H7 (cell line): Measurements from ENCODE around the gene RNU6-9. TPM values are rescaled to one million over a fixed set of nuclear protein-coding genes. Genes with fewer than 3 reads are reported as not detected.

Experiments
- DNase-seq: peaks from one replicate; pipeline ENCODE4 v3.0.0; 2012
- H3K27me3 ChIP-seq: 2 replicates; pipeline ENCODE4 v1.6.0; 2011; ENCODE audit warnings: mild to moderate bottlenecking, low read length; ENCODE audit not compliant: control insufficient read depth, insufficient read depth
- H3K36me3 ChIP-seq: replicated peaks from 2 replicates; pipeline ENCODE4 v1.5.1; 2011; ENCODE audit warnings: low read length; ENCODE audit not compliant: control insufficient read depth, insufficient read depth
- H3K4me3 ChIP-seq: 2 replicates; pipeline ENCODE4 v1.5.1; 2011; ENCODE audit warnings: low read depth, mild to moderate bottlenecking, control low read depth, low read length, moderate library complexity; ENCODE audit not compliant: insufficient read depth
- total RNA-seq: library from RNA; depleted of rRNA; stranded (reverse); fragments of >200 nt; shearing (Covaris generic); gene quantifications from 2 replicates; pipeline ENCODE4 v1.2.3, GENCODE V29; 2014

The RNU6-9 gene
- total RNA-seq, 1 experiment from 2014 or later = not detected

DNA sequence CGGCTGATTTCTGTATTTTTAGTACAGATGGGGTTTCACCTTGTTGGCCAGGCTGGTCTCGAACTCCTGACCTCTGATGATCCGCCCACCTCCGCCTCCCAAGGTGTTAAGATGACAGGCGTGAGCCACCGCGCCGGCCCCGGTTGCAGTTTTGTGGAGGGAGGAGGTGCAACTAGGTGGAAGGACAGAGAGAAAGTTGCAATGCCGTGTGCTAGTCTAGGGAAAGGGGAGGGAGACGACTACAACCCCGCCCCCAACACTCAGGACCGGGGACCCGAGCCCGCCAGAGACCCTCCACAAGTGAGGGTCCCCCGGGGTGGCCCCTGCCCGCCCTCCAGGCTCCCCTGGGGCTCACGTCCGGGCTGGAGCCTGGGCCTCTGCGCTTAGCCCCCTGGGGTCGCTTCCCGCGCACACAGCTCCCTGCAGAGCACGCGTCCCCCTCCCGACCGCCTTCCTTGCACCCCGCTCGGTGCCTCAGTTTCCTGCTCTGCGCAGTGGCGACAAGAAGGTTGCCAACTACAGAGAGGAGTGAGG is 31.3 kb downstream of the RNU6-9 start:
- DNase-seq = peak; percentile 87
- Histone ChIP-seq H3K36me3 (no peaks in the 10 kb centered on the region), H3K27me3 (peaks cover 18% of the 10 kb centered on the region), H3K4me3 (peak overlapping the region; percentile 91)

DNA sequence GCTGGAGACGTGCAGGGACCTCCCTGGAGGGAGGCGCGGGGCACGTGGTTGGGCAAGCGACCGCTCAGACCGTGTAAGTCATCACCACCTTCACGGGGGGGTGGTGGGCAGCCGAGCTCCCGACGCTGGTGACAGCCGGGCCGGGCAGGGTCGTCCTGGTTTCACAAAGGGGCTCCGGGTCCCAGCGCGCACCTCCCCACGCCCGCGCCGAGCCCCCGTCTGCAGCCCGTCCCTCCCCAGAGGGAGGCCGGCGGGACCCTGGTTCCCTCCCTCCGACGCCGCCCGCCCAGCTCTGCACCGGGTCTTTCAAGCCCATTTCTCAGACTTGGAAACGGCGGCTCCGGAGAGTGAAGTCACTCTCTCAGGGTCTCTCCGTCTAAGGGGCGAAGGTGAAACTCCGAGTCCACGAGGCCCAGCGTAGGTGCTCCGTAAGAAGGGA is 31.8 kb downstream of the RNU6-9 start:
- peaks cover 1% of the 10 kb centered on the region; the same call in 1 of the 2 replicates for H3K36me3 ChIP-seq
- DNase-seq = peak; percentile 88
- H3K4me3 ChIP-seq = peak overlapping the region; percentile 91
- peaks cover 14% of the 10 kb centered on the region for H3K27me3 ChIP-seq

DNA sequence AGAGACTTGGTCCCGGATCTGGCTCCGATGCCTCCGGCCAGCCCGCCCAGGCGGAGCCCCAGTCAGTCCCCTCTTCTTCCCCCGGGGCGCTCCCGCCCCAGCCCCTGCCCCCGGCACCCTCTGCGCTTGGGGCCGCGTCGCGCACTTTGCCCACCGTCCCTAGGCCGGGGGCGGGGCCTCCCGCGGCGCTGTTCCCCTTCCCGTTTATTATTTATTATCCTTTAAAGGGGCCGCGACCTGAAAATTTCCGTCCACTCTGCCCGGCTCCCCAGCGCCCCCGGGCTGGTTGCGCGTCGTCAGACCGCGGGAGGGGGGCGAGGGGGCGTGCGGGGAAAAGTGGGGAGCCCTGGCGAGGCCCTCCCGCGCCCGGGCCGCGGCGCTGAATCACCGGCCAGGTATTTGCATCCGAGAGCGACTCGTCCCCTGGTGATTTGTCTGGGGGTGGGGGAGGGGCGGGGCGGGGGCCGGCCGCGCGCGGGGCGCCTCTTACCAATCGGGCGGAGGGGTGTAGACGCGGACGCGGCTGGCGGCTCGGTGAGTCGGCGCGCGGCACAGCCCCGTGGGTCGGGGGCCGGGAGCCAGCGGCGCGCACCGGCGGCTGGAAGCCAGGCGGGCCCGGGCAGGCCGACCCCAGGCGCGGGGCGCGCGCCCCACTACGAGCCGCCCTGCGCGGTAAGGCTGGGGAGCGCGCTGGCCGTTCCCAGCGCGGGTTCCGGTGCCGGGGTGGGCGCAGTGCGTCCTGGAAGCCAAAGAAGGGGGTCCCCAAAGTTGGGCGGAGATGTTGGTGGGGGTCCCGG is 32.4 kb downstream of the RNU6-9 start, which contains the start of gene ARID3A:
Gene ARID3A, plus strand, starts transcription at position 510 of the 797 bp plus-strand sequence. CDS start 3,494 bp downstream, outside the sequence.
- Histone ChIP-seq H3K4me3 (peak within 1 kb of the TSS; percentile 91), H3K27me3 (peaks cover 8% of the 10 kb centered on the region)

DNA sequence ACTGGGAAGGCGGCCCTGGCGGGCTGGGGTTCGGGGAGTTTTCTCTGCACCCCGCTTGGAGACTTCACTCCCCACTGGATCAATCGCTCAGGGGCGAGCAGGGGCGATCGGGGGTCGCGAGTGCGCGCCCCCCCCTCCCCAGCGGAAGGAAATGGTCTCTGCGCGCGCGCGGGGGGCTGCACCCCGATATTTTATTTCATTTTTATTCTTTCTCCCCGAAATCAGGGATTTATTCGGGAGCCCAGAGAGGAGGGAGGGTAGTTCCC is 33.0 kb downstream of the RNU6-9 start:
- peaks cover 1% of the 10 kb centered on the region; the same call in 1 of the 2 replicates for H3K36me3 ChIP-seq
- no peak for DNase-seq
- peak overlapping the region; percentile 91 for H3K4me3 ChIP-seq
- peaks cover 2% of the 10 kb centered on the region for H3K27me3 ChIP-seq

More for the DNA sequence above, 32.4 kb downstream of the RNU6-9 start, which contains the start of gene ARID3A:
- H3K36me3 ChIP-seq = peaks cover 1% of the 10 kb centered on the region; the same call in 1 of the 2 replicates
- peak; percentile 99 for DNase-seq

DNA sequence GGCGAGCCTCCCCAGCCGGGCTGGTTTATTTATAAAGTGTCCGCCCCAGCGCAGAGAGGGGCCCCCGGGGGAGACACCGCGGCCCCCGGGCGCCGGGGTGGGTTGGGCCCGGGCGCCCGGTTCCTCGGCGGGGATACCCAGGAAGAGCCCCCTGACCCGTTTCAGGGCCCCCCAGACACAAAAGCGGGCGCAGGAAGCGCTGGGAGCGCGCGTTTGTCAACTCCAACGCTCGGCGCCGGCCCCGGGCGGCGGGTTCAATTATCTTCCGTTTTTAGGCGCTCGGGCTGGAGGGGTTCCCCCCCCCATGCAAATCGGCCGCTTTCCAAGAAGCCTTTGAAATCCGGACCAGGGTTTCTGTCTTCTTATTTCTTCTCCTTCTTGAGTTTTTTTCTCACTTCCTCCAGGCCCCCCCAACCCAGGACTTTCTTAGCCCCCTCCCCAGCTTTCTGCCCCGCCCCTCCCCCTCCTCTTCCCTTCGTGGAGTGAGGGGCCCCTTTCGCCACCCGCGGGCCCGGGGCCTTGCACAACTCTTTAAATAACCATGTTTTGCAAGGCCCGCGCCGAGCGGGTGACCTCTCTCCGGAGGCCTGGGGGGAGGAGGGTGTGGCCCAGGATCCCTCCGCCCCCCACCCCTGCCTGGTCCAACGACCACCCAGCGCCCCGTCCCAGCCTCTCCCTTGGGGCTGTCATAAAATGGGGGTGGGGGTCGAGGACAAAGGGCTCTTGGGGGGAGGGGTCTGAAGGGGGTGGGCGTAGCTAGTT is 33.5 kb downstream of the RNU6-9 start:
- peaks cover 1% of the 10 kb centered on the region; the same call in 1 of the 2 replicates for H3K36me3 ChIP-seq
- peak overlapping the region; percentile 91 for H3K4me3 ChIP-seq
- no peaks in the 10 kb centered on the region for H3K27me3 ChIP-seq
- DNase-seq = peak; percentile 94

DNA sequence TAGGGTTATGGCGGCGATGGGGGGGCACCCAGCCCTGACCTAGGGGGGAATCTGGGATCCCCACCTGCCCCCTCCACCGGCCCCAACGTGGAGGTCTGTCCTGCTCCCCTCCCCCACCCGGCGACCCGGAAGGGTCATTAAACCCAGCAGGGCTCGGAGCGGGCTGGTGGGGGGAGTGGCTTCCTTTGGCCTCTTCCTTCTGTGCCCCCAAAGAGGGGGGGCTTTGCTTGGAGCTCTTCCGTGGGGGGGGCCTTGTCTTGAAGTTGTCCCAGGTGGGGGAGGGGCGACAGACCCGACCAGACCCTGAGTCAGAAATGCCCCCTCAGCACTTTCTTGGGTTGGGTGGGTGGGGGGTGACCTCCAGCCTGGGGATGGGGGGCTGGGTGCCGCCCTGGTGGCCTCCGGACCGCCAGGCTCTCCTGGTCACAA is 34.1 kb downstream of the RNU6-9 start:
- Histone ChIP-seq H3K36me3 (peaks cover 1% of the 10 kb centered on the region; the same call in 1 of the 2 replicates), H3K4me3 (peak overlapping the region; percentile 91), H3K27me3 (no peaks in the 10 kb centered on the region)
- DNase-seq = peak; percentile 93

DNA sequence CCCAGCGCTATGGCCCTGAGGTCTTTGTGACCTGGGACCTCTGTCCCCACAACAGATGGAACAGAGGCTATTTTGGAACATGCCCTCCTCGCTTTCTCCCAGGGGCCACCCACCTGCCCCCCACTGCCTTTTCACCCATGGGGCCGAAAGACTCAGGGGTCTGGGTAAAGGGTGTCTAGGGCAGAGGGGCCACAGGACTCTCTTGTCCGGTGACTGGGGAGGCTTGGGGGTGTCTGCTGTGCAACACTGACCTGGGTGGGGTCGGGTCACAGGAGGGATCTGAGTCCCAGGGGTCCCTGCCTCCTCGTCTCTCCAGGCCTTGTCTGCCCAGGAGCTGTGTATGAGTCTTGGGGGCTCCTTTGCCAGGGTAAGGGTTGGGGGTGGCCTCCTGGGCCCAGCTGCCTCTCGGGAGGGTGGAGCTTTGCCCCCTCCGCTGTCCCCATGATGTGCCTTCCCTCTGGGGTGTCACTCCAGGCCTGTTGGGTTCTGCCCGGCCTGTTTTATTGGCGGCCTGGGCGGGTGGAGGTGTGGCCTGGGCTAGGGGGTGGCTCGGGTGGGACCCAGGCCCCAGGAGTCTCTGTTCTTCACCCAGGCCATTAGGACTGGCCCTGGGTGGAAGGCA is 34.6 kb downstream of the RNU6-9 start:
- Histone ChIP-seq H3K27me3 (no peaks in the 10 kb centered on the region), H3K36me3 (peaks cover 4% of the 10 kb centered on the region), H3K4me3 (peak overlapping the region; percentile 91)
- peak; percentile 88 for DNase-seq

DNA sequence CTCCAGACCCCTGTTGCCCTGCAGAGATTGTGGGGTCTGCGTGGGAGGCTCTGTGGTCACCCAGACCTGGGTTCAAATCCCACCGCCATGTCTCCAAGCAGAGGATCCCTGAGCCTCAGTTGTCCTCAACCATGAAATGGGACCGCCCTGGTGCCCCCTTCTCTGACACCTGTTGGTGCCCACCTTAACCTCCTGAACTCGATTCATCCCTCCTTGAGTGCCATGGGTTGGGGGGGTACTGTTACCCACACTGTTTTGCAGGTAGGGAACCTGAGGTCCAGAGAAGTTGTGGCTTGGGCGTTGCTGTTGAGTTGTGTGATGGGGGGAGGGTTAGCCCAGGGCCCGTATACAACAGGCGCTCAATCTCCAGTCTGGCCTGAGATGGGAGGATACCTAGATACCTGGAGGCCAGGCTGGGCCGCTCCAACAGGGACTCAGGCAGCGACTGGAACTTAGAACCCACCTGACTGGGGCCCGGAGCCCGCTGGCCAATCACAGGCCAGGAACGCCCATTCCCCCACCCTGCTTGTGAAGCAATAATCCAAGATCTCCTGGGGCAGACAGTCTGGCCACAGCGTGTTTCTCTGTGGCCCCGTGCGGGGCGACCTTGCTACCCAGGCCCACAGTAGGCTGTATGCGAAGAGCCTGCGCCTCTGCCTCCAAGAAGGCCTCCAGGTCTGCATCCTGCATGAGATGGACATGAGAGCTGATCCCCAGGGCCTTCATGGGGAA is 35.4 kb downstream of the RNU6-9 start:
- Histone ChIP-seq H3K4me3 (no peak overlapping the region), H3K36me3 (peaks cover 4% of the 10 kb centered on the region), H3K27me3 (no peaks in the 10 kb centered on the region)
- DNase-seq = peak; percentile 89

DNA sequence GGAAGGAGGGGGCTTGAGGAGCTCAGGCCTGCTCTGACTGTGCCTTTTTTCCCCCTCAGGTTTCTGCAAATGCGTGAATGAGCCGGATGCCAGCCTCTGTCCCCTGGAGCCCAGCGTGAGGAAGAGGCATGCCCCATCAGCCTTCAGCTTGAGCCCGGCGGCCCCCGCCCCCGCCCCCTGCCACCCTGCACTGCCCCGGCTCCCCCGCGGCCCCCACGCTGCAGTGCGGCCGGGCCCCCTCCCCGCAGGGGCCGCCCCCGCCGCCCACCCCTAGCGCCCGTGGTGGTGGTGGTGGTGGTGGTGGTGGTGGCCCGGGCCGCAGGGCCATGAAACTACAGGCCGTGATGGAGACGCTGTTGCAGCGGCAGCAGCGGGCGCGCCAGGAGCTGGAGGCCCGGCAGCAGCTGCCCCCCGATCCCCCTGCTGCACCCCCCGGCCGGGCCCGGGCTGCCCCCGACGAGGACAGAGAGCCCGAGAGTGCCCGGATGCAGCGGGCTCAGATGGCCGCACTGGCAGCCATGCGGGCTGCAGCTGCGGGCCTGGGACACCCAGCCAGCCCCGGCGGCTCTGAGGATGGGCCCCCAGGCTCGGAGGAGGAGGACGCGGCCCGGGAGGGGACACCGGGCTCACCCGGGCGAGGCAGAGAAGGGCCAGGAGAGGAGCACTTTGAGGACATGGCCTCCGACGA is 36.1 kb downstream of the RNU6-9 start:
- no peak overlapping the region for H3K4me3 ChIP-seq
- H3K36me3 ChIP-seq = peaks cover 4% of the 10 kb centered on the region
- H3K27me3 ChIP-seq = no peaks in the 10 kb centered on the region
- no peak for DNase-seq

DNA sequence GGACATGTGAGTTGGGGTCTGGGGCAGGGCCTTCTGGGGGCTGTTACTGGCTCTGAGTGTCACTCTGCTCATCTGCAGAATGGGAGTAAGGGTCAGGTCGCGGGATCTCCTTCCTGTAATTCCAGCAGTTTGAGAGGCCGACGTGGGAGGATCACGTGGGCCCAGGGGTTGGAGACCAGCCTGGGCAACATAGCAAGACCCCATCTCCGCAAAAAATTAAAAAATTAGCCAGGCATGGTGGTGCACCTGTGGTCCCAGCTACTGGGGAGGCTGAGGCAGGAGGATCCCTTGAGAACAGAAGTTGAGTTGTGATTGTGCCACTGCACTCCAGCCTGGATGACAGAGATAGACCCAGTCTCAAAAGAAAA is 36.6 kb downstream of the RNU6-9 start:
- no peak for DNase-seq
- Histone ChIP-seq H3K4me3 (no peak overlapping the region), H3K36me3 (peaks cover 4% of the 10 kb centered on the region), H3K27me3 (no peaks in the 10 kb centered on the region)

DNA sequence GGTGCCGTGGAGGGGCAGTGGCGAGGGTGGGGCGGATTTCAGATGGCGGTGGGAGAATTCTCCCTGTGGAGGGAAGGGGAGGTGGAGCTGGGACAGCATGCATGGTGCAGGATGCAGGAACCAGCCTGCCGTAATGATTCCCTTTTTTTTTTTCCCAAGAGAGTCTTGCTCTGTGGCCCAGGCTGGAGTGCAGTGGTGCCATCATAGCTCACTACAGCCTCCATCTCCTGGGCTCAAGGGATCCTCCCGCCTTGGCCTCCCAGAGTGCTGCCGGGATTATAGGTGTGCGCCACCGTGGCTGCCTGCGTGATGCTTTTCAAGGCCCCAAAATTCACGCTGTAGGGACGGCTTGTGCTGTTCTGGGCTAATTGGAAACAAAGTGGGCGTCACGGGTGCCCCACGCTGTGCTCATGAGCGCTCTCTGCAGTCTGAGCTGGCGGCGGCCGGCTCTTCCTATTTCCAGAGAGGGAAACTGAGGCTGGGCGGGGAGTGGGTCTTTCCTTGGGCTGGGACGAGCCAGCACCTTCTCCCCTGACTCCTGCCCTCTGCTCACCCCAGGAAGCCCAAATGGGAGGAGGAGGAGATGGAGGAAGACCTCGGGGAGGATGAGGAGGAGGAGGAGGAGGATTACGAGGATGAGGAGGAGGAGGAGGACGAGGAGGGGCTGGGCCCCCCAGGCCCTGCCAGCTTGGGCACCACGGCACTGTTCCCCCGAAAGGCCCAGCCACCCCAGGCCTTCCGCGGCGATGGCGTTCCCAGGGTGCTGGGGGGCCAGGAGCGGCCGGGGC is 38.8 kb downstream of the RNU6-9 start:
- DNase-seq = no peak
- H3K36me3 ChIP-seq = peaks cover 4% of the 10 kb centered on the region
- no peaks in the 10 kb centered on the region for H3K27me3 ChIP-seq
- H3K4me3 ChIP-seq = no peak overlapping the region

DNA sequence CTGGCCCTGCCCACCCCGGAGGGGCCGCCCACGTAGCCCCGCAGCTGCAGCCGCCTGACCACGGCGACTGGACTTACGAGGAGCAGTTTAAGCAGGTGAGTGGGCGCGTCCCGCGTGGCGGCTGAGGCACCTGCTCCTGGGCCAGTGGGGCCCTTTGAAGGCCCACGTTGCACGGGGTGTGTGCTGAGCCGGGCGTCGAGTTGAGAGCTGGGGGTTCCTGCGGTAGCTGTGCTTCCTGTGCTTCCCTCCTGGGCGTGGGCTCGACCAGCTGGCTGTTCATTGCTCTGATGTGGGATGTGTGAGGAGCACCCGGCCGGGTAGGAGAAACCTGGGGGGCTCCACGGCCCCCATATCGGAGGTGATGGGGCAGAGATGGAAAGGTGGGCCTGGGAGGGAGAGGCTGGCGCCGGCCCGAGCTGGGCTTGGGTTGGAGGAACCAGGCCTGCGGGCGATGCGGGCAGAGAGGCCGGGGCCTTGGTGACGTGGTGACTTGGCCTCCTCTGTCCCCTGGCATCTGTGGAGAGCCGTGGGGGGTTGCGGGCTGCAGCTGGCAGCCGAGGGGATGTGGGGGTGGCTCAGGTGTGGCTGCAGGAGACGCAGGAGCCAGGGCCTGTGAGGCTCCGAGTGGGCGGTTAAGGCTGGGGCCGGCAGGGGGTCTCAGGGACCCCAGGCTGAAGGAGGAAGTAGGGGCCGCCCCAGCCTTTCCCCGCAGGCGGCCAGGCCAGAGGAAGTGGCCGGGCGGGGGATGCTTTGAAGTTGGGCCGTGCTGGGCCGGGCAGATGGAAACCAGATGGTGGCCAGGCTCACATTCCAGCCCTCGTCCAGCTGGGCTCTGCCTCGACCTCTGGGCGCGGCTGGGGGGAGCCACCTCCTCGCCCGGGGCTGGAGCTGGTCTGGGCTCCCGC is 39.6 kb downstream of the RNU6-9 start:
- Histone ChIP-seq H3K27me3 (no peaks in the 10 kb centered on the region), H3K4me3 (no peak overlapping the region), H3K36me3 (peaks cover 4% of the 10 kb centered on the region)
- DNase-seq = peak; percentile 91
